ENCODE measurements around the gene CENPX.

- TF ChIP-seq POLR2A (IDR thresholded peaks at IDR 0.05; ENCODE audit: low read depth, low read length) = no peak
- TF ChIP-seq POLR2AphosphoS5 (IDR thresholded peaks at IDR 0.05; ENCODE audit: low read depth, low read length) = no peak
- no peak for TF ChIP-seq SPI1 (IDR thresholded peaks at IDR 0.05; ENCODE audit: low read depth, low read length)
- no peak for TF ChIP-seq TAF1 (IDR thresholded peaks at IDR 0.05; ENCODE audit: low read depth, low read length)
- TF ChIP-seq PAX5 (IDR thresholded peaks at IDR 0.05; ENCODE audit: insufficient read depth, low read length, severe bottlenecking) = no peak
Measured at GRCh38 chr17:81983639-81984373, 38.9 kb downstream of the CENPX start.

Data from GM12891 (cell line).